MCF 10A (cell line): ENCODE data around the gene PDGFB. TPM values are rescaled to one million over a fixed set of nuclear protein-coding genes. Genes with fewer than 3 reads are reported as not detected.

Source experiments
- BruUV-seq: library from RNA; stranded (reverse); fragments of 400-500 nt; replicated peaks from 2 replicates; lab custom pipeline; 2021; lab: Mats Ljungman, UMichigan
- CTCF ChIA-PET: fragments of 300-600 bp; sonication (Branson Sonifier 250); formaldehyde crosslinking; extraction: SDS; loops from one replicate; lab custom pipeline; 2021; ENCODE audit warnings: antibody characterized with exemption, inconsistent platforms; lab: Yijun Ruan, JAX
- POLR2A ChIA-PET: fragments of 300-600, 350-650 bp; sonication (Branson Sonifier 250); formaldehyde crosslinking; extraction: SDS; loops from one replicate; lab custom pipeline; 2020; ENCODE audit warnings: antibody characterized with exemption, inconsistent platforms; lab: Yijun Ruan, JAX
- DNase-seq: peaks from one replicate; pipeline ENCODE4 v3.0.0-alpha.2; 2018; ENCODE audit not compliant: unreplicated experiment
- H3K27ac Mint-ChIP-seq: one replicate; pipeline ENCODE4 v1.8.0; 2022; ENCODE audit warnings: mild to moderate bottlenecking, low read depth, mixed read lengths; ENCODE audit not compliant: unreplicated experiment
- H3K27me3 Mint-ChIP-seq: one replicate; pipeline ENCODE4 v1.8.0; 2022; ENCODE audit warnings: mixed read lengths; ENCODE audit not compliant: insufficient read depth, unreplicated experiment
- H3K36me3 Mint-ChIP-seq: one replicate; pipeline ENCODE4 v1.8.0; 2022; ENCODE audit warnings: mild to moderate bottlenecking, moderate library complexity, mixed read lengths; ENCODE audit not compliant: insufficient read depth, unreplicated experiment
- H3K4me1 Mint-ChIP-seq: one replicate; pipeline ENCODE4 v1.8.0; 2022; ENCODE audit warnings: mixed read lengths; ENCODE audit not compliant: insufficient read depth, unreplicated experiment
- H3K4me3 Mint-ChIP-seq: one replicate; pipeline ENCODE4 v1.8.0; 2022; ENCODE audit warnings: mild to moderate bottlenecking, moderate library complexity, mixed read lengths; ENCODE audit not compliant: unreplicated experiment
- H3K9me3 Mint-ChIP-seq: one replicate; pipeline ENCODE4 v1.8.0; 2022; ENCODE audit warnings: mixed read lengths; ENCODE audit not compliant: unreplicated experiment
- CTCF ChIP-seq: fragments of 200-600 bp; IDR thresholded peaks from one replicate; pipeline ENCODE4 v1.8.0; 2022; ENCODE audit warnings: antibody characterized with exemption, mild to moderate bottlenecking; ENCODE audit not compliant: unreplicated experiment
- intact Hi-C: fragments of 100-400 bp; cut with micrococcal nuclease; formaldehyde crosslinking; loops from 2 replicates; pipeline ENCODE4 v1.14.1; 2022
- total RNA-seq: library from RNA; stranded (reverse); gene quantifications from 2 replicates; pipeline ENCODE4 v1.2.3, GENCODE V29; 2022

PDGFB gene
- total RNA-seq, 1 experiment from 2014 or later, result 0.37 TPM

- no peak overlapping the region for H3K27ac Mint-ChIP-seq
- intact Hi-C loops, result no loop called here
- POLR2A ChIA-PET, result interaction anchor here (0.6 to 3.2 kb wide), 11 partner anchors 9 to 534 kb away, joined by 3 to 36 read pairs (median 4); partner anchors contain the start of gene RPL3
- no peaks in the 10 kb centered on the region for H3K9me3 Mint-ChIP-seq
- no peaks in the 10 kb centered on the region for H3K36me3 Mint-ChIP-seq
- no peak for DNase-seq
- peaks cover 34% of the 10 kb centered on the region for H3K27me3 Mint-ChIP-seq
- H3K4me3 Mint-ChIP-seq, result peak overlapping the region; percentile 45
- no TSS peak for BruUV-seq
- CTCF ChIA-PET, result interaction anchor here (0.6 to 0.8 kb wide), 4 partner anchors 14 to 124 kb away, joined by 3 to 5 read pairs (median 3); no protein-coding TSS in a partner anchor
- no peak for TF ChIP-seq CTCF
- peaks cover 37% of the 10 kb centered on the region for H3K4me1 Mint-ChIP-seq
These were observed 3.7 kb downstream of the PDGFB start for GRCh38 chr22:39240831-39241793.

GRCh38 chr22:39239561-39240423, 5.0 kb downstream of the PDGFB start:
- H3K27me3 Mint-ChIP-seq, result peaks cover 22% of the 10 kb centered on the region
- no peaks in the 10 kb centered on the region for H3K36me3 Mint-ChIP-seq
- peak overlapping the region; percentile 27 for H3K27ac Mint-ChIP-seq
- POLR2A ChIA-PET, result interaction anchor here (0.5 to 3.2 kb wide), 14 partner anchors 9 to 159 kb away, joined by 3 to 36 read pairs (median 6); partner anchors contain the start of genes CBX7 and RPL3
- CTCF ChIA-PET, result interaction anchor here (0.6 to 1.5 kb wide), 6 partner anchors 11 to 346 kb away, joined by 3 to 5 read pairs (median 3); no protein-coding TSS in a partner anchor
- peak overlapping the region; percentile 16 for H3K4me3 Mint-ChIP-seq
- no peak for TF ChIP-seq CTCF
- intact Hi-C loops, result no loop called here
- no peaks in the 10 kb centered on the region for H3K9me3 Mint-ChIP-seq
- BruUV-seq, result no TSS peak
- DNase-seq, result peak; percentile 92
- H3K4me1 Mint-ChIP-seq, result peaks cover 37% of the 10 kb centered on the region

GRCh38 chr22:39238966-39239505, 5.7 kb downstream of the PDGFB start:
- no TSS peak for BruUV-seq
- ChIA-PET POLR2A (interaction anchor here (0.6 to 3.2 kb wide), 10 partner anchors 9 to 86 kb away, joined by 3 to 36 read pairs (median 8); partner anchors contain the start of genes CBX7 and RPL3), CTCF (interaction anchor here (1.0 to 1.5 kb wide), 5 partner anchors 10 to 77 kb away, joined by 3 to 5 read pairs (median 3); no protein-coding TSS in a partner anchor)
- H3K27ac Mint-ChIP-seq, result no peak overlapping the region
- no peaks in the 10 kb centered on the region for H3K9me3 Mint-ChIP-seq
- peaks cover 40% of the 10 kb centered on the region for H3K4me1 Mint-ChIP-seq
- peaks cover 16% of the 10 kb centered on the region for H3K27me3 Mint-ChIP-seq
- TF ChIP-seq CTCF, result no peak
- H3K36me3 Mint-ChIP-seq, result no peaks in the 10 kb centered on the region
- peak overlapping the region; percentile 16 for H3K4me3 Mint-ChIP-seq
- intact Hi-C loops, result no loop called here
- DNase-seq, result no peak
